IMR-90 (cell line): ENCODE measurements around the gene FAM149A.

Source experiments
- TF ChIP-seq, protein P1 (sequence below): conservative IDR thresholded peaks from 2 replicates; pipeline ENCODE4 v1.5.1; 2012; ENCODE audit warnings: mild to moderate bottlenecking, low read depth, low read length, improper control_type of control experiment
- TF ChIP-seq, protein P2 (sequence below): fragments of 150-350 bp; IDR thresholded peaks from 2 replicates; pipeline ENCODE4 v1.6.1; 2016; ENCODE audit warnings: low read depth, mild to moderate bottlenecking, low read length, moderate library complexity, borderline replicate concordance

DNA sequence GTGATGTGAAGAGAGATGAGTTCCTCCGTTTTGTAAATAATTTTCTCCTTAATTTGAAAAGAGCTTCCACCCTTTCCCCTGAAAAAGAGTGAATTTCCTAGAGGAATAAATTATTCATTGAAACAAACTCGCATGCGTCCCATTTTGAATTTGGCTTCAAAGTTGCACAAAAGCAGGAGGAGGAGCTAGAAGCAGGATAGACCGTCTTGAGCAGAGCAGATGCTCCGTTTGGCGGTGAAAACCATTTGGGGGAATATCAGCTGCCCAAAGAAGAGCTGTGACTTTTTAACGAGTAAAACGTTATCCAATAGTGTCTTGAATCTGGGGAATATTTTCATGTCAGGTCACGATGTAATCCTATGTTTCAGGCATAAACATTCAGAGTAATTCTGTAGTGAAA, 42.0 kb downstream of the FAM149A start:
- TF ChIP-seq, protein P1, sequence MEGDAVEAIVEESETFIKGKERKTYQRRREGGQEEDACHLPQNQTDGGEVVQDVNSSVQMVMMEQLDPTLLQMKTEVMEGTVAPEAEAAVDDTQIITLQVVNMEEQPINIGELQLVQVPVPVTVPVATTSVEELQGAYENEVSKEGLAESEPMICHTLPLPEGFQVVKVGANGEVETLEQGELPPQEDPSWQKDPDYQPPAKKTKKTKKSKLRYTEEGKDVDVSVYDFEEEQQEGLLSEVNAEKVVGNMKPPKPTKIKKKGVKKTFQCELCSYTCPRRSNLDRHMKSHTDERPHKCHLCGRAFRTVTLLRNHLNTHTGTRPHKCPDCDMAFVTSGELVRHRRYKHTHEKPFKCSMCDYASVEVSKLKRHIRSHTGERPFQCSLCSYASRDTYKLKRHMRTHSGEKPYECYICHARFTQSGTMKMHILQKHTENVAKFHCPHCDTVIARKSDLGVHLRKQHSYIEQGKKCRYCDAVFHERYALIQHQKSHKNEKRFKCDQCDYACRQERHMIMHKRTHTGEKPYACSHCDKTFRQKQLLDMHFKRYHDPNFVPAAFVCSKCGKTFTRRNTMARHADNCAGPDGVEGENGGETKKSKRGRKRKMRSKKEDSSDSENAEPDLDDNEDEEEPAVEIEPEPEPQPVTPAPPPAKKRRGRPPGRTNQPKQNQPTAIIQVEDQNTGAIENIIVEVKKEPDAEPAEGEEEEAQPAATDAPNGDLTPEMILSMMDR = no peak
- TF ChIP-seq, protein P2, sequence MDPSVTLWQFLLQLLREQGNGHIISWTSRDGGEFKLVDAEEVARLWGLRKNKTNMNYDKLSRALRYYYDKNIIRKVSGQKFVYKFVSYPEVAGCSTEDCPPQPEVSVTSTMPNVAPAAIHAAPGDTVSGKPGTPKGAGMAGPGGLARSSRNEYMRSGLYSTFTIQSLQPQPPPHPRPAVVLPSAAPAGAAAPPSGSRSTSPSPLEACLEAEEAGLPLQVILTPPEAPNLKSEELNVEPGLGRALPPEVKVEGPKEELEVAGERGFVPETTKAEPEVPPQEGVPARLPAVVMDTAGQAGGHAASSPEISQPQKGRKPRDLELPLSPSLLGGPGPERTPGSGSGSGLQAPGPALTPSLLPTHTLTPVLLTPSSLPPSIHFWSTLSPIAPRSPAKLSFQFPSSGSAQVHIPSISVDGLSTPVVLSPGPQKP = no peak
